ENCODE results near the gene TLL2. TPM values are rescaled to one million over a fixed set of nuclear protein-coding genes. Genes with fewer than 3 reads are reported as not detected.

TLL2 gene
- total RNA-seq, 2 donors from 2014 or later = 0.28 to 0.32 TPM

DNA sequence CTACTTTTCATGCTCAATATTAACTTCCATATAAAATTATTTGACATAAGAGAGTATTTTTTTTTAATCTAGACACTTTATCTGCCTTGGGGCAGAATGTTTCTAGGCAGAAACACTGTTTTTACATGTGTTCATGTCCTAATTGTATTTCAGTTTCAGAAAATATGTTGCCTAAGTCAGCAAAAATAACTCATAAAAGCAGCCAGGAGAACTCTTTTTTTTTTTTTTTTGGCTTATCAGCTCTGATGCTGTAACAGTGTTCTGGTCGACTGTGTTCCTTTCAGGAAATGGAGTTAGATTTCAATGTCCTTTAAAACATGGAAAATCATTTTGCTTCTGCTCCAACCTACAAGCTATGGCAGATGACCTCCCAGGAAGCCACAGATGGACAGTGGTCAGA lies 91.7 kb downstream of the TLL2 start:
- H3K4me3 ChIP-seq = no peak overlapping the region
- H3K9me3 ChIP-seq = no peaks in the 10 kb centered on the region
- TF ChIP-seq CTCF (IDR thresholded peaks at IDR 0.05) = no peak
- TF ChIP-seq POLR2A (IDR thresholded peaks at IDR 0.05) = no peak
- TF ChIP-seq POLR2AphosphoS5 (IDR thresholded peaks at IDR 0.05) = no peak
- H3K36me3 ChIP-seq = no peaks in the 10 kb centered on the region
- H3K4me1 ChIP-seq (replicated peaks) = no peaks in the 10 kb centered on the region
- no peaks in the 10 kb centered on the region for H3K27me3 ChIP-seq (replicated peaks; ENCODE audit: insufficient read depth)
- H3K27ac ChIP-seq = no peak overlapping the region
- 5% methylated on average over 1 of the region's 1 CpG for WGBS
- DNase-seq (ENCODE audit: low spot score) = no peak
- intact Hi-C loops (cut with DNase I) = no loop called here

GRCh38 chr10:96420228-96421009 lies 93.3 kb downstream of the TLL2 start:
- Histone ChIP-seq H3K27ac (no peak overlapping the region), H3K4me1 (replicated peaks) (no peaks in the 10 kb centered on the region), H3K9me3 (no peaks in the 10 kb centered on the region), H3K36me3 (no peaks in the 10 kb centered on the region), H3K27me3 (replicated peaks; ENCODE audit: insufficient read depth) (no peaks in the 10 kb centered on the region), H3K4me3 (no peak overlapping the region)
- TF ChIP-seq CTCF (IDR thresholded peaks at IDR 0.05) (no peak), POLR2A (IDR thresholded peaks at IDR 0.05) (no peak), POLR2AphosphoS5 (IDR thresholded peaks at IDR 0.05) (no peak)
- 90% methylated on average over 15 of the region's 15 CpGs for WGBS
- no peak for DNase-seq (ENCODE audit: low spot score)
- intact Hi-C loops (cut with DNase I) = no loop called here

- H3K27ac ChIP-seq = no peak overlapping the region
- 97% methylated on average over 3 of the region's 3 CpGs for WGBS
- intact Hi-C loops (cut with DNase I) = no loop called here
- H3K4me3 ChIP-seq = no peak overlapping the region
- H3K4me1 ChIP-seq (replicated peaks) = no peaks in the 10 kb centered on the region
- no peak for TF ChIP-seq POLR2AphosphoS5 (IDR thresholded peaks at IDR 0.05)
- TF ChIP-seq POLR2A (IDR thresholded peaks at IDR 0.05) = no peak
- no peaks in the 10 kb centered on the region for H3K27me3 ChIP-seq (replicated peaks; ENCODE audit: insufficient read depth)
- no peak for DNase-seq (ENCODE audit: low spot score)
- no peaks in the 10 kb centered on the region for H3K36me3 ChIP-seq
- H3K9me3 ChIP-seq = no peaks in the 10 kb centered on the region
These were observed 94.4 kb downstream of the TLL2 start for GRCh38 chr10:96419351-96419750.

GRCh38 chr10:96418582-96418981 lies 95.1 kb downstream of the TLL2 start:
- no peak overlapping the region for H3K27ac ChIP-seq
- TF ChIP-seq CTCF (IDR thresholded peaks at IDR 0.05) (no peak), POLR2AphosphoS5 (IDR thresholded peaks at IDR 0.05) (no peak), POLR2A (IDR thresholded peaks at IDR 0.05) (no peak)
- intact Hi-C loops (cut with DNase I) = no loop called here
- no peaks in the 10 kb centered on the region for H3K9me3 ChIP-seq
- DNase-seq (ENCODE audit: low spot score) = no peak
- no peaks in the 10 kb centered on the region for H3K4me1 ChIP-seq (replicated peaks)
- no peaks in the 10 kb centered on the region for H3K27me3 ChIP-seq (replicated peaks; ENCODE audit: insufficient read depth)
- H3K36me3 ChIP-seq = no peaks in the 10 kb centered on the region
- no peak overlapping the region for H3K4me3 ChIP-seq

DNA sequence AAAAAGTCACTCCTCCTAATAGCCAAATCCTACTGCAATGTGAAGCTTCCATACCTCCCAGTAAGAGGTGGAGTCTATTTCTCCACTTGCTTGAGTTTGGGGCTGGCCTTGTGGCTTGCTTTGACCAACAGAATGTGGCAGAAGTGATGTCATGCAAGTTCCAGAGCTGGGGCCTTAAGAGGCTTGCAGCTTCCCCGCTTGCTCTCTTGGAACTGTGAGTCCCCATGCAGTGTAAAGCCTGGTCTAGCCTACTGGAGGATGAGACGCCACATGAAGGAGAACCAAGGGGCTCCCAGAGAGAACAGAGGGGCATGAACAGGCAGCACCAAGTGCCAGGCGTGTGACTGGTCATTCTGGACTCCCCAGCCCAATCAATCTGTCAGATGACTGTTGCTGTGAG lies 96.3 kb downstream of the TLL2 start:
- Histone ChIP-seq H3K4me1 (replicated peaks) (no peaks in the 10 kb centered on the region), H3K4me3 (no peak overlapping the region), H3K9me3 (no peaks in the 10 kb centered on the region), H3K27me3 (replicated peaks; ENCODE audit: insufficient read depth) (no peaks in the 10 kb centered on the region), H3K36me3 (no peaks in the 10 kb centered on the region), H3K27ac (no peak overlapping the region)
- intact Hi-C loops (cut with DNase I) = no loop called here
- 93% methylated on average over 3 of the region's 3 CpGs for WGBS
- DNase-seq (ENCODE audit: low spot score) = no peak
- no peak for TF ChIP-seq POLR2AphosphoS5 (IDR thresholded peaks at IDR 0.05)
- no peak for TF ChIP-seq POLR2A (IDR thresholded peaks at IDR 0.05)
- no peak for TF ChIP-seq CTCF (IDR thresholded peaks at IDR 0.05)
